HG02642 (cell line): Measurements from ENCODE around the gene LRG1.
"Not testable (repeated sequence)": the region's sequence is repeated elsewhere in the genome, so short reads cannot be mapped to it uniquely, and the experiment has no call there.

Source experiments
- ATAC-seq: cut with Tn5 transposase; IDR thresholded peaks from one replicate; pipeline ENCODE4 v1.9.1; 2021; ENCODE audit warnings: mild to moderate bottlenecking; ENCODE audit not compliant: unreplicated experiment, poor library complexity

LRG1 gene

GRCh38 chr19:4576016-4576933 lies 36.4 kb upstream of the LRG1 start:
- no peak for ATAC-seq

DNA sequence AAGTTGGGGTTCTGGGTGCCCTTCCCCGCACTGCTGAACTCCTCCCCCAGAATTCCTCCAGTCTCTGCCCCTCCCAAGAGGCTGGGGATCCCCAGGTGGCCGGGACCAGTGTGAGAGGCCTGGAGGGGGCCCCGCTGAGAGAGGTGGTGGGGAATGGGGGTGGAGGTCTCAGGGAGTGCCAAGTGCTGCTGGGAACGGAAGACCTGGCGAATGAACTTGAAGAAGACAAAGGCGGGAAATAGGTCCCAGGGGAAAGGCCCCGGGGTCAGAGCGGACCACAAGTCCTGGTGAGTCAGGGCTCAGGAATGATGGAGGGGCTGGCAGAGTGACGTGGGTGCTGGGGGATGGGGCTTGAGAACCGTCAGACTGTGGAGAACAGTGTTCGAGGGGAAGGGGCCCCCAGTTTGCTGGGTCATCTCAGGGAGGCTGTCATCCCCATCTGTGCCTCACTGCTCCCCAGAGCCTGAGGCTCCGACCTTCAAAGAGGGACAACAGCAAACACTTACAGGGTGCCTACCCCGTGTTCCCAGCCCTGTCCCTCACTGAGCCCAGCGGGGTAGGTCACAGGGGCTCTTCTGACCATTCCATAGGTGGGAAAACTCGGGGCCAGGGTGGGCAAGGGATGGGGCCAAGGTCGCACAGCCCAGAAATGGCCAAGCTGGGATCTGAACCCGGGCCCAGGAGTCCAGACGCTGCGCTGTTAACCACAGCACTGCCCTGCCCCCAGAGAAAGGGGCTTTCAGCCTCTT lies 35.6 kb upstream of the LRG1 start:
- ATAC-seq = no peak

GRCh38 chr19:4573682-4574081 lies 33.8 kb upstream of the LRG1 start:
- no peak for ATAC-seq

- ATAC-seq = no peak
Observed at GRCh38 chr19:4571305-4571917, 31.6 kb upstream of the LRG1 start.

GRCh38 chr19:4570916-4571304 lies 31.1 kb upstream of the LRG1 start:
- no peak for ATAC-seq

- ATAC-seq = no peak
Observed at GRCh38 chr19:4570402-4570801, 30.6 kb upstream of the LRG1 start.

DNA sequence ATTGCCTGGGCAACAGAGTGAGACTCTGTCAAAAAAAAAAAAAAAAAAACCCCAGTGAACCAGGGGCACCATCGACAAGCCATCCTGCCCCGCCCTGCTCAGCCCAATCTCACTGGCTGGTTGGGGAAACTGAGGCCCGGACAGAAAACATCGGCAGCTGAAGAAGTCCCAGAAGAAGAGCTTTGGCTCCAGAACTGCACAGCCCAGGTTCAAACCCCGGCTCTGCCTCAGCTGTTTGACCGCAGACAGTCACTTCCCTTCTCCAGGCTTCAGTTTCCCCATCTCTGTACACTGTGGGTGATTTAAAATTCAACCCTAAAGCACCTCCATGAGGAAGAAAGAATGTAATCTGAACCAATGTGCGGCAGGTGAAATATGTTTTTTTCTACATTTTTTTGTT lies 29.1 kb upstream of the LRG1 start:
- ATAC-seq = no peak

DNA sequence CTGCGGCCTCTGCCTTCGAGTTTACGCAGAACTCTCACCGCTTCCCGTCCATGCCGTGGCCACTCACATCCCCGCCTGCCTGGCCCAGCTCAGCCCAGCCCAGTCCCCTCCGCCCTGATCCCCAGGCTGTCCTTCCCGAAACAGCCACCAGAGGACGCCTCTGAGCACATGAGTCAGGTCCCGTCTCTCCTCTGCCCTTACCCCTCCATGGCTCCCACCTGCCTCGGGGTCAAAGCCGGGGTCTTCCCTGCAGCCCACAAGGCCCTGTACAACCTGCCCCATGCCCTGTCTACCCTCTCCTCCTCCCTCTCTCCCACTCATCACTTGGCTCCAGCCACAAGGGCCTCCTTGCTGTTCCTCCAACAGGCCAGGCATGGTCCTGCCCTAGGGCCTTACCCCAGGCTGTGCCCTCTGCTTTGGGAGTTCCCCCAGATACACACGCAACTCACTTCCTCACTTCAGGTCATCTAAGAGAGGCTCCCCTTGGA lies 27.8 kb upstream of the LRG1 start:
- no peak for ATAC-seq

GRCh38 chr19:4566402-4567051 lies 26.7 kb upstream of the LRG1 start:
- no peak for ATAC-seq

DNA sequence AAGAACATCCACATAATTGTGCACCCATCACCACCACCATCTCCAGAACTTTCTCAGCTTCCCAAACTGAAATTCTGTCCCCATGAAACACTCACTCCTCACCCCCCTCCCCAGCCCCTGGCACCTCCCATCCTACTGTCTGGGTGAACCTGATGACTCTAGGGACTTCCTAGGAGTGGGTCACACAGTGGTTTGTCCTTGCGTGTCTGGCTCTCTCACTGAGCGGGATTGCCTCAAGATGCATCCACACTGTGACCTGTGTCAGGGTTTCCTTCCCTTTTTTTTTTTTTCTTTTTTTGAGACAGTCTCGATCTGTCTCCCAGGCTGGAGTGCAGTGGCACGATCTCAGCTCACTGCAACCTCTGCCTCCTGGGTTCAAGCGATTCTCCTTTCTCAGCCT lies 23.7 kb upstream of the LRG1 start:
- not testable (repeated sequence) for ATAC-seq

- ATAC-seq = not testable (repeated sequence)
Observed at GRCh38 chr19:4562085-4562484, 22.2 kb upstream of the LRG1 start.

- no peak for ATAC-seq
Observed at GRCh38 chr19:4559569-4559968, 19.7 kb upstream of the LRG1 start, which contains the start of gene SEMA6B. Gene SEMA6B (minus strand): TSS chr19:4559684. CDS start chr19:4558457, 1,227 bp downstream.

- ATAC-seq = no peak
Observed at GRCh38 chr19:4557971-4558941, 18.4 kb upstream of the LRG1 start.

- no peak for ATAC-seq
Observed at GRCh38 chr19:4557144-4557970, 17.5 kb upstream of the LRG1 start.

GRCh38 chr19:4556597-4557127 lies 16.8 kb upstream of the LRG1 start:
- no peak for ATAC-seq

GRCh38 chr19:4555657-4556561 lies 16.1 kb upstream of the LRG1 start:
- no peak for ATAC-seq

GRCh38 chr19:4554717-4555116 lies 14.9 kb upstream of the LRG1 start:
- ATAC-seq = no peak
